HepG2 (cell line): ENCODE data around the gene PODXL2. TPM values are rescaled to one million over a fixed set of nuclear protein-coding genes. Genes with fewer than 3 reads are reported as not detected.

Experiments used
- CBFB ChIP-seq: sonication (generic); formaldehyde crosslinking; IDR thresholded peaks from 2 replicates; pipeline ENCODE4 v1.4.0; 2020; ENCODE audit warnings: missing genetic modification reagents
- ERF ChIP-seq: IDR thresholded peaks from 2 replicates; pipeline ENCODE4 v1.6.1; 2018; ENCODE audit warnings: missing biosample characterization, missing genetic modification reagents
- KLF12 ChIP-seq: sonication (generic); formaldehyde crosslinking; IDR thresholded peaks from 2 replicates; pipeline ENCODE4 v1.4.0; 2020; ENCODE audit warnings: missing genetic modification reagents, borderline replicate concordance
- MXD4 ChIP-seq: IDR thresholded peaks from 2 replicates; pipeline ENCODE4 v1.6.1; 2016; ENCODE audit warnings: mild to moderate bottlenecking, missing biosample characterization, missing genetic modification reagents
- NFKB2 ChIP-seq: sonication (generic); formaldehyde crosslinking; IDR thresholded peaks from 2 replicates; pipeline ENCODE4 v1.4.0; 2020; ENCODE audit warnings: missing genetic modification reagents, borderline replicate concordance
- PRDM4 ChIP-seq: sonication (generic); formaldehyde crosslinking; IDR thresholded peaks from 2 replicates; pipeline ENCODE4 v1.9.0; 2021; ENCODE audit warnings: missing genetic modification reagents, borderline replicate concordance
- RBFOX2 ChIP-seq: fragments of 200-400 bp; formaldehyde crosslinking; IDR thresholded peaks from 2 replicates; pipeline ENCODE4 v1.6.1; 2017; ENCODE audit warnings: low read depth, mild to moderate bottlenecking, low read length
- REL ChIP-seq: sonication (generic); formaldehyde crosslinking; conservative IDR thresholded peaks from 2 replicates; pipeline ENCODE4 v1.8.0; 2022; ENCODE audit warnings: mild to moderate bottlenecking, missing genetic modification reagents, moderate library complexity
- TBX2 ChIP-seq: sonication (generic); formaldehyde crosslinking; IDR thresholded peaks from 2 replicates; pipeline ENCODE4 v1.5.0; 2020; ENCODE audit warnings: missing genetic modification reagents, mild to moderate bottlenecking, borderline replicate concordance
- ZBTB33 ChIP-seq: sonication (generic); formaldehyde crosslinking; IDR thresholded peaks from 2 replicates; pipeline ENCODE4 v1.4.0; 2020; ENCODE audit warnings: missing genetic modification reagents
- ZNF10 ChIP-seq: sonication (generic); formaldehyde crosslinking; IDR thresholded peaks from 2 replicates; pipeline ENCODE4 v1.4.0; 2020; ENCODE audit warnings: mild to moderate bottlenecking, low read depth, missing genetic modification reagents, borderline replicate concordance
- ZNF264 ChIP-seq: sonication (generic); formaldehyde crosslinking; IDR thresholded peaks from 2 replicates; pipeline ENCODE4 v1.4.0; 2020; ENCODE audit warnings: missing genetic modification reagents
- ZNF34 ChIP-seq: sonication (generic); formaldehyde crosslinking; IDR thresholded peaks from 2 replicates; pipeline ENCODE4 v1.4.0; 2020; ENCODE audit warnings: mild to moderate bottlenecking, missing genetic modification reagents, borderline replicate concordance
- ZNF607 ChIP-seq: sonication (generic); formaldehyde crosslinking; IDR thresholded peaks from 2 replicates; pipeline ENCODE4 v1.5.1; 2020; ENCODE audit warnings: missing genetic modification reagents, mild to moderate bottlenecking, borderline replicate concordance
- ZNF850 ChIP-seq: sonication (generic); formaldehyde crosslinking; conservative IDR thresholded peaks from 2 replicates; pipeline ENCODE4 v1.9.0; 2021; ENCODE audit warnings: mild to moderate bottlenecking, missing genetic modification reagents
- polyA plus RNA-seq, 8 experiments: library from polyadenylated mRNA; depleted of rRNA in 3 of 8; stranded (reverse) in 7 of 8; unstranded in 1 of 8; fragments of >200 nt; fragmentation: Illumina TruSeq in 4 of 8; extraction: Trizol in 4 of 8; gene quantifications; 2 replicates each; pipeline versions ENCODE4 v1.2.1 to v1.2.3, GENCODE V29; 2011 to 2016; ENCODE audit warnings: low read depth in 4 of 8, missing spikeins in 1 of 8, mixed read lengths in 1 of 8; ENCODE audit not compliant: insufficient read depth in 1 of 8
- total RNA-seq, 5 experiments: library from RNA; depleted of rRNA; stranded (reverse); fragments of >200 nt; fragmentation: Illumina TruSeq; extraction: Trizol; gene quantifications; 2 replicates each; pipeline ENCODE4 v1.2.3, GENCODE V29; 2016; ENCODE audit warnings: low read depth in 1 of 5
- TF ChIP-seq, protein P1 (sequence below): sonication (generic); formaldehyde crosslinking; IDR thresholded peaks from 2 replicates; pipeline ENCODE4 v1.8.1; 2023; ENCODE audit warnings: mild to moderate bottlenecking, missing genetic modification reagents
- TF ChIP-seq, protein P2 (sequence below): IDR thresholded peaks from 2 replicates; pipeline ENCODE4 v1.6.1; 2012; ENCODE audit warnings: low read depth, low read length, improper control_type of control experiment
- TF ChIP-seq, protein P3 (sequence below): IDR thresholded peaks from 2 replicates; pipeline ENCODE4 v1.6.1; 2016; ENCODE audit warnings: low read depth

The PODXL2 gene
- total and polyA plus RNA-seq, 2 of the 13 experiments (the other 11 are each of a cell fraction or from before 2014, with no cell fraction given), result 20.4 to 25.1 TPM

- TF ChIP-seq CBFB (CRISPR knock-in tag) (peak; percentile 25; the same call in 1 of the 2 replicates), NFKB2 (CRISPR knock-in tag) (0 out of 2 replicates have a peak, but pooled peaks have one; percentile 26), TBX2 (CRISPR knock-in tag) (no peak; the same call in 1 of the 2 replicates), RBFOX2 (peak; percentile 79), ZNF34 (no peak), ERF (CRISPR knock-in tag) (0 out of 2 replicates have a peak, but pooled peaks have one; percentile 33), PRDM4 (CRISPR knock-in tag) (no peak), ZBTB33 (no peak), ZNF264 (CRISPR knock-in tag) (no peak), MXD4 (CRISPR knock-in tag) (0 out of 2 replicates have a peak, but pooled peaks have one; percentile 1), REL (CRISPR knock-in tag) (no peak), ZNF607 (no peak), ZNF10 (CRISPR knock-in tag) (no peak), KLF12 (CRISPR knock-in tag) (peak; percentile 64; the same call in 1 of the 2 replicates), ZNF850 (CRISPR knock-in tag) (peak; percentile 59; the same call in 1 of the 2 replicates)
- TF ChIP-seq, protein P1, sequence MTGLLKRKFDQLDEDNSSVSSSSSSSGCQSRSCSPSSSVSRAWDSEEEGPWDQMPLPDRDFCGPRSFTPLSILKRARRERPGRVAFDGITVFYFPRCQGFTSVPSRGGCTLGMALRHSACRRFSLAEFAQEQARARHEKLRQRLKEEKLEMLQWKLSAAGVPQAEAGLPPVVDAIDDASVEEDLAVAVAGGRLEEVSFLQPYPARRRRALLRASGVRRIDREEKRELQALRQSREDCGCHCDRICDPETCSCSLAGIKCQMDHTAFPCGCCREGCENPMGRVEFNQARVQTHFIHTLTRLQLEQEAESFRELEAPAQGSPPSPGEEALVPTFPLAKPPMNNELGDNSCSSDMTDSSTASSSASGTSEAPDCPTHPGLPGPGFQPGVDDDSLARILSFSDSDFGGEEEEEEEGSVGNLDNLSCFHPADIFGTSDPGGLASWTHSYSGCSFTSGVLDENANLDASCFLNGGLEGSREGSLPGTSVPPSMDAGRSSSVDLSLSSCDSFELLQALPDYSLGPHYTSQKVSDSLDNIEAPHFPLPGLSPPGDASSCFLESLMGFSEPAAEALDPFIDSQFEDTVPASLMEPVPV (CRISPR knock-in tag), result peak; percentile 39; the same call in 1 of the 2 replicates
- TF ChIP-seq, protein P2, sequence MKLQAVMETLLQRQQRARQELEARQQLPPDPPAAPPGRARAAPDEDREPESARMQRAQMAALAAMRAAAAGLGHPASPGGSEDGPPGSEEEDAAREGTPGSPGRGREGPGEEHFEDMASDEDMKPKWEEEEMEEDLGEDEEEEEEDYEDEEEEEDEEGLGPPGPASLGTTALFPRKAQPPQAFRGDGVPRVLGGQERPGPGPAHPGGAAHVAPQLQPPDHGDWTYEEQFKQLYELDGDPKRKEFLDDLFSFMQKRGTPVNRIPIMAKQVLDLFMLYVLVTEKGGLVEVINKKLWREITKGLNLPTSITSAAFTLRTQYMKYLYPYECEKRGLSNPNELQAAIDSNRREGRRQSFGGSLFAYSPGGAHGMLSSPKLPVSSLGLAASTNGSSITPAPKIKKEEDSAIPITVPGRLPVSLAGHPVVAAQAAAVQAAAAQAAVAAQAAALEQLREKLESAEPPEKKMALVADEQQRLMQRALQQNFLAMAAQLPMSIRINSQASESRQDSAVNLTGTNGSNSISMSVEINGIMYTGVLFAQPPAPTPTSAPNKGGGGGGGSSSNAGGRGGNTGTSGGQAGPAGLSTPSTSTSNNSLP, result no peak
- TF ChIP-seq, protein P3, sequence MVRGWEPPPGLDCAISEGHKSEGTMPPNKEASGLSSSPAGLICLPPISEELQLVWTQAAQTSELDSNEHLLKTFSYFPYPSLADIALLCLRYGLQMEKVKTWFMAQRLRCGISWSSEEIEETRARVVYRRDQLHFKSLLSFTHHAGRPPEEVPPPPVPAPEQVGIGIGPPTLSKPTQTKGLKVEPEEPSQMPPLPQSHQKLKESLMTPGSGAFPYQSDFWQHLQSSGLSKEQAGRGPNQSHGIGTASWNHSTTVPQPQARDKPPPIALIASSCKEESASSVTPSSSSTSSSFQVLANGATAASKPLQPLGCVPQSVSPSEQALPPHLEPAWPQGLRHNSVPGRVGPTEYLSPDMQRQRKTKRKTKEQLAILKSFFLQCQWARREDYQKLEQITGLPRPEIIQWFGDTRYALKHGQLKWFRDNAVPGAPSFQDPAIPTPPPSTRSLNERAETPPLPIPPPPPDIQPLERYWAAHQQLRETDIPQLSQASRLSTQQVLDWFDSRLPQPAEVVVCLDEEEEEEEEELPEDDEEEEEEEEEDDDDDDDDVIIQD (CRISPR knock-in tag), result no peak
Measured at GRCh38 chr3:127672429-127673190, 43.6 kb downstream of the PODXL2 start, which contains the start of gene ABTB1 (continued).
